A549 (cell line): ENCODE data around the gene FBXO7. TPM values are rescaled to one million over a fixed set of nuclear protein-coding genes. Genes with fewer than 3 reads are reported as not detected.

Experiments used
- ATAC-seq, 2 experiments: fragments of 200-7000 bp in 1 of 2; fragments of >200 bp in 1 of 2; cut with Nextera tagmentation in 1 of 2; cut with Tn5 transposase in 1 of 2; 3 replicates each; pipeline versions ENCODE4 v1.8.0 to v1.9.1; 2018 to 2020; ENCODE audit warnings: mild to moderate bottlenecking in 1 of 2, moderate library complexity in 1 of 2
- CTCF ChIA-PET: fragments of 300-600 bp; sonication (Branson Sonifier 250); formaldehyde crosslinking; extraction: SDS; loops from one replicate; lab custom pipeline; 2021; ENCODE audit warnings: antibody characterized with exemption, inconsistent platforms; lab: Yijun Ruan, JAX
- POLR2A ChIA-PET: fragments of 350-600 bp; formaldehyde crosslinking; extraction: SDS; loops from one replicate; lab custom pipeline; 2021; ENCODE audit warnings: antibody characterized with exemption, inconsistent platforms; lab: Yijun Ruan, JAX
- DNase-seq, 2 experiments: peaks; one replicate each; pipeline versions ENCODE4 v3.0.0 to v3.0.0-alpha.2; 2011 to 2016; ENCODE audit warnings: low read depth in 1 of 2, low spot score in 1 of 2
- FAIRE-seq: peaks from 2 replicates; lab custom pipeline; 2011; peaks lifted over from hg19 to GRCh38; lab: Jason Lieb, UNC
- H3K27ac ChIP-seq, 2 experiments: fragments of >200 bp; sonication (Bioruptor Twin); formaldehyde crosslinking; 3 replicates each; pipeline ENCODE4 v1.5.1; 2016 to 2017
- H3K4me1 ChIP-seq: fragments of >200 bp; sonication (Bioruptor Twin); formaldehyde crosslinking; 3 replicates; pipeline ENCODE4 v1.6.1; 2016
- H3K4me2 ChIP-seq: fragments of >200 bp; sonication (Bioruptor Twin); formaldehyde crosslinking; 3 replicates; pipeline ENCODE4 v1.6.1; 2016
- H3K4me3 ChIP-seq: fragments of >200 bp; sonication (Bioruptor Twin); formaldehyde crosslinking; 3 replicates; pipeline ENCODE4 v1.5.1; 2016
- H3K9me3 ChIP-seq: fragments of >200 bp; sonication (Bioruptor Twin); formaldehyde crosslinking; 3 replicates; pipeline ENCODE4 v1.6.1; 2016
- CBX2 ChIP-seq: fragments of 200-600 bp; sonication (generic); IDR thresholded peaks from 2 replicates; pipeline ENCODE4 v1.6.1; 2016; ENCODE audit warnings: low read depth, mild to moderate bottlenecking, borderline replicate concordance
- CEBPB ChIP-seq, 2 experiments: fragments of >200 bp in 1 of 2; sonication (Bioruptor Twin) in 1 of 2; formaldehyde crosslinking in 1 of 2; IDR thresholded peaks; 2 replicates each; pipeline ENCODE4 v1.6.1; 2012 to 2016
- CHD4 ChIP-seq: fragments of 200-600 bp; sonication (generic); IDR thresholded peaks from 2 replicates; pipeline ENCODE4 v1.6.1; 2016; ENCODE audit warnings: antibody characterized with exemption, mild to moderate bottlenecking, borderline replicate concordance
- CTCF ChIP-seq: fragments of >200 bp; sonication (Bioruptor Twin); formaldehyde crosslinking; IDR thresholded peaks from 3 replicates; pipeline ENCODE4 v1.5.1; 2016
- EHMT2 ChIP-seq: fragments of 200-600 bp; sonication (generic); IDR thresholded peaks from 2 replicates; pipeline ENCODE4 v1.6.1; 2016; ENCODE audit warnings: antibody characterized with exemption, low read depth, mild to moderate bottlenecking, moderate library complexity
- ESRRA ChIP-seq: fragments of 150-350 bp; IDR thresholded peaks from 2 replicates; pipeline ENCODE4 v1.6.1; 2014; ENCODE audit warnings: mild to moderate bottlenecking, low read length, borderline replicate concordance
- FOSL2 ChIP-seq, 2 experiments: fragments of 450-650 bp in 1 of 2; fragments of >200 bp in 1 of 2; sonication (Bioruptor Twin) in 1 of 2; formaldehyde crosslinking; IDR thresholded peaks; 2 replicates each; pipeline versions ENCODE4 v1.5.0 to v1.6.1; 2016 to 2020; ENCODE audit warnings: mild to moderate bottlenecking in 1 of 2, moderate library complexity in 1 of 2
- FOXS1 ChIP-seq: fragments of 250-450 bp; sonication (Bioruptor Pico); IDR thresholded peaks from 2 replicates; pipeline ENCODE4 v1.5.0; 2020; ENCODE audit warnings: mild to moderate bottlenecking, moderate library complexity
- GATA3 ChIP-seq: IDR thresholded peaks from 2 replicates; pipeline ENCODE4 v1.6.1; 2012; ENCODE audit warnings: borderline replicate concordance
- JUN ChIP-seq, 2 experiments: fragments of >200 bp; sonication (Bioruptor Twin); formaldehyde crosslinking; IDR thresholded peaks; 2 replicates in 1 of 2; 3 replicates in 1 of 2; pipeline ENCODE4 v1.6.1; 2016 to 2017
- KDM1A ChIP-seq: fragments of 200-600 bp; sonication (generic); IDR thresholded peaks from 2 replicates; pipeline ENCODE4 v1.6.1; 2016; ENCODE audit warnings: low read depth, mild to moderate bottlenecking
- KDM5A ChIP-seq: fragments of 200-600 bp; sonication (generic); IDR thresholded peaks from 2 replicates; pipeline ENCODE4 v1.6.1; 2016; ENCODE audit warnings: antibody characterized with exemption, mild to moderate bottlenecking
- MAFK ChIP-seq: fragments of 450-650 bp; IDR thresholded peaks from 2 replicates; pipeline ENCODE4 v1.6.1; 2014; ENCODE audit not compliant: partially characterized antibody
- MAZ ChIP-seq: fragments of 150-350 bp; IDR thresholded peaks from 2 replicates; pipeline ENCODE4 v1.6.1; 2014; ENCODE audit warnings: antibody characterized with exemption, low read depth, low read length, borderline replicate concordance
- MYC ChIP-seq: IDR thresholded peaks from 2 replicates; pipeline ENCODE4 v1.6.1; 2012; ENCODE audit warnings: mild to moderate bottlenecking, inconsistent platforms, low read length, improper control_type of control experiment, borderline replicate concordance
- NFE2L2 ChIP-seq: fragments of 150-350 bp; conservative IDR thresholded peaks from 2 replicates; pipeline ENCODE4 v1.6.1; 2014; ENCODE audit warnings: low read length
- NPAS2 ChIP-seq: fragments of 250-450 bp; sonication (Bioruptor Pico); IDR thresholded peaks from 2 replicates; pipeline ENCODE4 v1.8.0; 2022; ENCODE audit warnings: mild to moderate bottlenecking, moderate library complexity, borderline replicate concordance
- PBX3 ChIP-seq: IDR thresholded peaks from 2 replicates; pipeline ENCODE4 v1.6.1; 2012
- POLR2A ChIP-seq: IDR thresholded peaks from 2 replicates; pipeline ENCODE4 v1.6.1; 2012; ENCODE audit warnings: mild to moderate bottlenecking, low read length
- RAD21 ChIP-seq, 2 experiments: fragments of >200 bp in 1 of 2; sonication (Bioruptor Twin) in 1 of 2; formaldehyde crosslinking in 1 of 2; IDR thresholded peaks in 1 of 2; conservative IDR thresholded peaks in 1 of 2; 2 replicates in 1 of 2; 3 replicates in 1 of 2; pipeline ENCODE4 v1.6.1; 2012 to 2018; ENCODE audit warnings: inconsistent platforms in 1 of 2
- RCOR1 ChIP-seq: fragments of 150-350 bp; IDR thresholded peaks from 2 replicates; pipeline ENCODE4 v1.6.1; 2014; ENCODE audit warnings: antibody characterized with exemption, low read length, low read depth
- RNF2 ChIP-seq: fragments of 200-600 bp; sonication (generic); IDR thresholded peaks from 2 replicates; pipeline ENCODE4 v1.6.1; 2016; ENCODE audit warnings: low read depth, mild to moderate bottlenecking, antibody characterized with exemption, moderate library complexity, borderline replicate concordance
- SMC3 ChIP-seq: fragments of >200 bp; sonication (Bioruptor Twin); formaldehyde crosslinking; IDR thresholded peaks from 3 replicates; pipeline ENCODE4 v1.6.1; 2018; ENCODE audit warnings: inconsistent platforms
- SREBF2 ChIP-seq: fragments of 450-650 bp; IDR thresholded peaks from 2 replicates; pipeline ENCODE4 v1.6.1; 2014; ENCODE audit warnings: mild to moderate bottlenecking, moderate library complexity
- TFCP2L1 ChIP-seq: fragments of 250-450 bp; sonication (Bioruptor Pico); IDR thresholded peaks from 2 replicates; pipeline ENCODE4 v1.5.0; 2021; ENCODE audit warnings: mild to moderate bottlenecking
- TP53 ChIP-seq: fragments of 250-450 bp; sonication (Bioruptor Pico); IDR thresholded peaks from 2 replicates; pipeline ENCODE4 v1.5.0; 2021; ENCODE audit warnings: mild to moderate bottlenecking, moderate library complexity
- ZFP36 ChIP-seq: fragments of 450-650 bp; IDR thresholded peaks from 2 replicates; pipeline ENCODE4 v1.6.1; 2014; ENCODE audit warnings: borderline replicate concordance; ENCODE audit not compliant: partially characterized antibody
- ZSCAN20 ChIP-seq: fragments of 250-450 bp; sonication (Bioruptor Pico); IDR thresholded peaks from 2 replicates; pipeline ENCODE4 v1.8.0; 2022; ENCODE audit warnings: mild to moderate bottlenecking, moderate library complexity
- WGBS: methylation state at CpG from one replicate; pipeline ENCODE4 v1.1.6; 2017; ENCODE audit errors: missing lambda C conversion rate; 5-methylcytosine and 5-hydroxymethylcytosine counted together
- polyA plus RNA-seq, 4 experiments: library from polyadenylated mRNA; depleted of rRNA in 3 of 4; stranded (reverse); fragments of >200 nt; fragmentation: RNase III in 1 of 4; extraction: RNeasy Plus Mini Kit Qiagen cat#74134 plus additional on column Dnase treatment in 1 of 4; gene quantifications; 2 replicates in 3 of 4; 3 replicates in 1 of 4; pipeline ENCODE4 v1.2.3, GENCODE V29; 2011 to 2017
- TF ChIP-seq, protein P1 (sequence below): IDR thresholded peaks from 2 replicates; pipeline ENCODE4 v1.6.1; 2012
- TF ChIP-seq, protein P2 (sequence below): fragments of >200 bp; sonication (Bioruptor Twin); formaldehyde crosslinking; IDR thresholded peaks from 3 replicates; pipeline ENCODE4 v1.6.1; 2016

The FBXO7 gene
- polyA plus RNA-seq, 2 of the 4 experiments (the other 2 are of a cell fraction), result 58.0 to 131 TPM

- no peaks in the 10 kb centered on the region for H3K9me3 ChIP-seq
- TF ChIP-seq POLR2A, result no peak
- TF ChIP-seq NPAS2 (CRISPR knock-in tag), result no peak
- TF ChIP-seq CHD4, result no peak
- no peak for TF ChIP-seq RAD21 (conservative IDR thresholded peaks at IDR 0.05 in 1 of 2, IDR thresholded peaks at IDR 0.05 in 1 of 2)
- no peak for TF ChIP-seq CEBPB (IDR thresholded peaks at IDR 0.05)
- TF ChIP-seq, protein P1, sequence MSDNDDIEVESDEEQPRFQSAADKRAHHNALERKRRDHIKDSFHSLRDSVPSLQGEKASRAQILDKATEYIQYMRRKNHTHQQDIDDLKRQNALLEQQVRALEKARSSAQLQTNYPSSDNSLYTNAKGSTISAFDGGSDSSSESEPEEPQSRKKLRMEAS, result no peak
- no peak for TF ChIP-seq TP53 (CRISPR knock-in tag)
- TF ChIP-seq RNF2, result no peak
- TF ChIP-seq ZFP36, result no peak
- no peak for TF ChIP-seq CBX2
- TF ChIP-seq ZSCAN20 (CRISPR knock-in tag), result no peak
- TF ChIP-seq KDM5A, result no peak
- TF ChIP-seq SREBF2, result no peak
- ChIA-PET CTCF (no interaction called here), POLR2A (no interaction called here)
- 32% methylated on average over 1 of the region's 1 CpG for WGBS
- H3K4me1 ChIP-seq, result no peaks in the 10 kb centered on the region
- ATAC-seq (no peak), DNase-seq (no peak), FAIRE-seq (no peak)
- H3K27ac ChIP-seq, result no peak overlapping the region
- H3K4me3 ChIP-seq, result no peak overlapping the region
- no peak overlapping the region for H3K4me2 ChIP-seq
Observed at GRCh38 chr22:32430352-32430751, 44.3 kb upstream of the FBXO7 start.

- Histone ChIP-seq H3K4me2 (no peak overlapping the region), H3K4me3 (no peak overlapping the region), H3K9me3 (no peaks in the 10 kb centered on the region), H3K27ac (no peak overlapping the region), H3K4me1 (no peaks in the 10 kb centered on the region)
- FAIRE-seq (no peak), ATAC-seq (peak; percentile 86 to 94), DNase-seq (peak; percentile 13 to 59)
- WGBS, result 0% methylated on average over 6 of the region's 6 CpGs
- ChIA-PET CTCF (interaction anchor here (0.5 to 2.1 kb wide), 11 partner anchors 9 to 473 kb away, joined by 3 to 12 read pairs (median 3); partner anchors contain the start of gene RTCB), POLR2A (interaction anchor here (0.6 kb wide), 1 partner anchor 30 kb away, joined by 3 read pairs; the partner anchor contains the start of gene FBXO7)
- TF ChIP-seq TFCP2L1 (CRISPR knock-in tag) (no peak), KDM1A (no peak), RAD21 (conservative IDR thresholded peaks at IDR 0.05 in 1 of 2, IDR thresholded peaks at IDR 0.05 in 1 of 2) (peak; percentile 36 to 53; a peak in 3 of 5 replicates), NFE2L2 (peak; percentile 38), EHMT2 (no peak), CTCF (peak; percentile 29; the same call in 2 of the 3 replicates), SMC3 (peak; percentile 28; the same call in 1 of the 3 replicates), PBX3 (no peak), POLR2A (no peak), FOXS1 (no peak), MAFK (peak; percentile 63)
Observed at GRCh38 chr22:32444068-32444467, 30.5 kb upstream of the FBXO7 start.

DNA sequence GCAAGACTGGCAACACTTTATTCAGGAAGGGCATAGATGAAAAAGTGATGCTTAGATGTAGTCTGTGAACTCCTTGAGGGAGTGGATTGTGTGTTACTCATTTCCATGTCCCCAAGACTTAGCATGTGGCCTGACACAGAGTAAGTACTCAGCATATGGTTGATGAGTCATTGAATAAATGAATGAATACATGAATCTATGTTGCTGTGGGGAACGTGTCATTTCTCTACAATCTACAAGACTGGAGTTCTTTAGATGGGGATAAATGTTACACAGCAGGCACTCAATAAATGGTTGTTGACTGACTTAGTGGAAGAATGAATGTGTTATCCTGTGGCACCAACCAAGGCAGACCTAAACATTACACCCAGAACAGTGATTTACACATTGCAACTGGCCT, 28.3 kb upstream of the FBXO7 start:
- no peak for DNase-seq
- no peak overlapping the region for H3K27ac ChIP-seq
- ChIA-PET POLR2A (no interaction called here), CTCF (no interaction called here)
- H3K4me3 ChIP-seq, result no peak overlapping the region
- no peak for TF ChIP-seq JUN (IDR thresholded peaks at IDR 0.05)
- TF ChIP-seq MAFK, result no peak
- no peak for TF ChIP-seq ESRRA
- no peak for TF ChIP-seq NFE2L2
- TF ChIP-seq FOSL2 (IDR thresholded peaks at IDR 0.05), result no peak
- TF ChIP-seq FOSL2 (CRISPR knock-in tag; IDR thresholded peaks at IDR 0.05), result no peak
- TF ChIP-seq, protein P2, sequence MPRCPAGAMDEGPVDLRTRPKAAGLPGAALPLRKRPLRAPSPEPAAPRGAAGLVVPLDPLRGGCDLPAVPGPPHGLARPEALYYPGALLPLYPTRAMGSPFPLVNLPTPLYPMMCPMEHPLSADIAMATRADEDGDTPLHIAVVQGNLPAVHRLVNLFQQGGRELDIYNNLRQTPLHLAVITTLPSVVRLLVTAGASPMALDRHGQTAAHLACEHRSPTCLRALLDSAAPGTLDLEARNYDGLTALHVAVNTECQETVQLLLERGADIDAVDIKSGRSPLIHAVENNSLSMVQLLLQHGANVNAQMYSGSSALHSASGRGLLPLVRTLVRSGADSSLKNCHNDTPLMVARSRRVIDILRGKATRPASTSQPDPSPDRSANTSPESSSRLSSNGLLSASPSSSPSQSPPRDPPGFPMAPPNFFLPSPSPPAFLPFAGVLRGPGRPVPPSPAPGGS, result no peak
- TF ChIP-seq GATA3, result no peak
- TF ChIP-seq MYC, result no peak
- no peak for TF ChIP-seq RCOR1
- no peak for TF ChIP-seq FOXS1
- TF ChIP-seq, protein P1, result no peak
- TF ChIP-seq MAZ, result no peak
- no peak for FAIRE-seq
- no peak overlapping the region for H3K4me2 ChIP-seq
- no peak for ATAC-seq
- H3K9me3 ChIP-seq, result no peaks in the 10 kb centered on the region
- H3K4me1 ChIP-seq, result no peaks in the 10 kb centered on the region
- 0% methylated on average over 1 of the region's 1 CpG for WGBS
